DND-41 (cell line): ENCODE results near the gene TULP3.

Source experiments
- CTCF ChIP-seq: IDR thresholded peaks from 2 replicates; pipeline ENCODE4 v1.5.1; 2012; ENCODE audit warnings: borderline replicate concordance, low read length, moderate library complexity, mild to moderate bottlenecking; ENCODE audit not compliant: poor library complexity, severe bottlenecking; ENCODE audit errors: extremely low read depth
- EZH2 ChIP-seq: IDR thresholded peaks from 3 replicates; pipeline ENCODE4 v1.6.1; 2012; ENCODE audit warnings: borderline replicate concordance, low read depth, mild to moderate bottlenecking, moderate library complexity, low read length, inconsistent platforms; ENCODE audit not compliant: severe bottlenecking

GRCh38 chr12:2958432-2959191, 67.9 kb downstream of the TULP3 start:
- no peak for TF ChIP-seq CTCF
- TF ChIP-seq EZH2: no peak
